ENCODE measurements around the gene SYNE1. TPM values are rescaled to one million over a fixed set of nuclear protein-coding genes. Genes with fewer than 3 reads are reported as not detected.

The SYNE1 gene
- total and polyA plus RNA-seq, 2 experiments from 2014 or later, result 17.6 to 59.9 TPM

GRCh38 chr6:152572338-152573088 is 64.6 kb downstream of the SYNE1 start:
- TF ChIP-seq EZH2 (IDR thresholded peaks at IDR 0.05; ENCODE audit: borderline replicate concordance) (no peak), EZH2phosphoT487 (IDR thresholded peaks at IDR 0.05; ENCODE audit: low read depth, severe bottlenecking, unreplicated experiment) (no peak), CTCF (IDR thresholded peaks at IDR 0.05; ENCODE audit: poor library complexity) (no peak)
- H3K4me3 ChIP-seq, result no peak overlapping the region
- 63% methylated on average over 7 of the region's 7 CpGs for WGBS (ENCODE audit: low lambda C conversion rate, missing lambda C conversion rate)
- no peak overlapping the region for H3K4me2 ChIP-seq
- H3K27ac ChIP-seq, result no peak overlapping the region
- DNase-seq (ENCODE audit: low spot score), result no peak
- no peak overlapping the region for H2AFZ ChIP-seq
- H3K4me1 ChIP-seq (ENCODE audit: insufficient read depth), result peaks cover 8% of the 10 kb centered on the region
- no peaks in the 10 kb centered on the region for H3K9me2 ChIP-seq (replicated peaks; ENCODE audit: insufficient read depth)
- no peaks in the 10 kb centered on the region for H3K79me2 ChIP-seq
- H3K27me3 ChIP-seq, result peaks cover 3% of the 10 kb centered on the region
- H4K20me1 ChIP-seq (ENCODE audit: insufficient read depth, poor library complexity, severe bottlenecking), result no peaks in the 10 kb centered on the region
- H3K36me3 ChIP-seq (replicated peaks; ENCODE audit: insufficient read depth, low read depth), result no peaks in the 10 kb centered on the region
- no peaks in the 10 kb centered on the region for H3K9me3 ChIP-seq (ENCODE audit: low read depth)

- 86% methylated on average over 2 of the region's 2 CpGs for WGBS (ENCODE audit: low lambda C conversion rate, missing lambda C conversion rate)
- H3K79me2 ChIP-seq, result no peaks in the 10 kb centered on the region
- peaks cover 3% of the 10 kb centered on the region for H3K27me3 ChIP-seq
- TF ChIP-seq EZH2phosphoT487 (IDR thresholded peaks at IDR 0.05; ENCODE audit: low read depth, severe bottlenecking, unreplicated experiment), result no peak
- TF ChIP-seq EZH2 (IDR thresholded peaks at IDR 0.05; ENCODE audit: borderline replicate concordance), result no peak
- TF ChIP-seq CTCF (IDR thresholded peaks at IDR 0.05; ENCODE audit: poor library complexity), result no peak
- H3K4me1 ChIP-seq (ENCODE audit: insufficient read depth), result peaks cover 8% of the 10 kb centered on the region
- H3K4me3 ChIP-seq, result no peak overlapping the region
- H2AFZ ChIP-seq, result no peak overlapping the region
- H3K27ac ChIP-seq, result no peak overlapping the region
- H3K36me3 ChIP-seq (replicated peaks; ENCODE audit: insufficient read depth, low read depth), result no peaks in the 10 kb centered on the region
- no peaks in the 10 kb centered on the region for H4K20me1 ChIP-seq (ENCODE audit: insufficient read depth, poor library complexity, severe bottlenecking)
- H3K9me2 ChIP-seq (replicated peaks; ENCODE audit: insufficient read depth), result no peaks in the 10 kb centered on the region
- H3K4me2 ChIP-seq, result no peak overlapping the region
- no peak for DNase-seq (ENCODE audit: low spot score)
- no peaks in the 10 kb centered on the region for H3K9me3 ChIP-seq (ENCODE audit: low read depth)
Observed at GRCh38 chr6:152571943-152572337, 65.2 kb downstream of the SYNE1 start.

- H3K27ac ChIP-seq, result no peak overlapping the region
- no peak for DNase-seq (ENCODE audit: low spot score)
Observed at GRCh38 chr6:152571089-152571488, 66.1 kb downstream of the SYNE1 start.

More at GRCh38 chr6:152571089-152571488, 66.1 kb downstream of the SYNE1 start:
- no peaks in the 10 kb centered on the region for H3K79me2 ChIP-seq
- H3K9me2 ChIP-seq (replicated peaks; ENCODE audit: insufficient read depth), result no peaks in the 10 kb centered on the region
- H3K4me2 ChIP-seq, result no peak overlapping the region
- H3K9me3 ChIP-seq (ENCODE audit: low read depth), result no peaks in the 10 kb centered on the region
- H3K4me1 ChIP-seq (ENCODE audit: insufficient read depth), result peaks cover 7% of the 10 kb centered on the region
- no peak overlapping the region for H2AFZ ChIP-seq
- peaks cover 3% of the 10 kb centered on the region for H3K27me3 ChIP-seq
- TF ChIP-seq CTCF (IDR thresholded peaks at IDR 0.05; ENCODE audit: poor library complexity) (no peak), EZH2 (IDR thresholded peaks at IDR 0.05; ENCODE audit: borderline replicate concordance) (no peak), EZH2phosphoT487 (IDR thresholded peaks at IDR 0.05; ENCODE audit: low read depth, severe bottlenecking, unreplicated experiment) (no peak)
- no peaks in the 10 kb centered on the region for H4K20me1 ChIP-seq (ENCODE audit: insufficient read depth, poor library complexity, severe bottlenecking)
- 73% methylated on average over 1 of the region's 1 CpG for WGBS (ENCODE audit: low lambda C conversion rate, missing lambda C conversion rate)
- H3K4me3 ChIP-seq, result no peak overlapping the region
- H3K36me3 ChIP-seq (replicated peaks; ENCODE audit: insufficient read depth, low read depth), result no peaks in the 10 kb centered on the region
